Right lobe of liver (tissue), 6 donors: ENCODE measurements around the gene SOWAHA. TPM values are rescaled to one million over a fixed set of nuclear protein-coding genes. Genes with fewer than 3 reads are reported as not detected.

Source experiments
- ATAC-seq, 4 donors: fragments of 200-7000 bp; cut with Tn5 transposase; one replicate each; pipeline ENCODE4 v1.9.1; 2020; ENCODE audit warnings: mild to moderate bottlenecking in 4 of 4, moderate library complexity in 4 of 4
- DNase-seq, 3 donors: peaks; one replicate each; pipeline ENCODE4 v3.0.0-alpha.2; 2020
- H3K27ac ChIP-seq, 3 donors: fragments of 200-600 bp; one replicate each; pipeline ENCODE4 v1.8.0; 2022
- H3K27me3 ChIP-seq, 2 donors: fragments of 200-600 bp; one replicate each; pipeline ENCODE4 v1.8.0; 2022
- H3K36me3 ChIP-seq, 4 donors: fragments of 200-600 bp; sonication (generic) in 1 of 4; one replicate each; pipeline versions ENCODE4 v1.5.1 to v1.8.0; 2017 to 2022; ENCODE audit warnings: control low read depth in 1 of 4
- H3K4me1 ChIP-seq, 4 donors: fragments of 200-600 bp; sonication (generic) in 1 of 4; one replicate each; pipeline versions ENCODE4 v1.5.1 to v1.8.0; 2017 to 2022; ENCODE audit warnings: control low read depth in 1 of 4
- H3K4me3 ChIP-seq, 3 donors: fragments of 200-600 bp; one replicate each; pipeline ENCODE4 v1.8.0; 2022
- H3K9me3 ChIP-seq, 4 donors: fragments of 200-600 bp; sonication (generic) in 1 of 4; one replicate each; pipeline versions ENCODE4 v1.5.1 to v1.8.0; 2017 to 2022; ENCODE audit warnings: control low read depth in 1 of 4
- POLR2A ChIP-seq: fragments of 450-650 bp; IDR thresholded peaks from one replicate; pipeline ENCODE4 v1.6.1; 2017; ENCODE audit warnings: antibody characterized with exemption, mild to moderate bottlenecking
- WGBS: methylation state at CpG from one replicate; pipeline ENCODE4 v1.1.6; 2018; ENCODE audit warnings: low coverage, low lambda C conversion rate; ENCODE audit not compliant: insufficient coverage; ENCODE audit errors: missing lambda C conversion rate; 5-methylcytosine and 5-hydroxymethylcytosine counted together
- intact Hi-C, 2 donors: fragments of 100-400 bp; cut with DNase I; formaldehyde crosslinking; loops; one replicate each; pipeline versions ENCODE4 v1.11.2 to v1.14.1; 2022
- total RNA-seq, 6 experiments: library from RNA; depleted of rRNA in 2 of 6; stranded (reverse); fragments of >200 nt in 2 of 6; fragmentation: NEBNext Ultra II Directional in 3 of 6; extraction: Animal tissue kit (Norgen Biotek cat#: 25700) in 3 of 6; gene quantifications; one replicate each; pipeline versions ENCODE4 v1.1.0 to v1.2.4, GENCODE V29; 2016 to 2023
- TF ChIP-seq, protein P1 (sequence below), 4 donors: fragments of 200-600 bp in 3 of 4; fragments of 450-650 bp in 1 of 4; IDR thresholded peaks; one replicate each; pipeline versions ENCODE4 v1.5.1 to v1.8.0; 2016 to 2022; ENCODE audit warnings: antibody characterized with exemption in 4 of 4, mild to moderate bottlenecking in 2 of 4
- donor health status: DM: no; HTN: yes; CAD: no.
- donor health status: DM: no; HTN: no; CAD: no.
- donor health status: DM: no; HTN: no; CAD: no.
- donor health status: DM: no; HTN: yes; CAD: no.
- donor health status: DM: no; HTN: yes; CAD: no.

Gene SOWAHA
- total RNA-seq, 6 experiments from 2014 or later = 0.95 to 4.7 (median 1.4) TPM

DNA sequence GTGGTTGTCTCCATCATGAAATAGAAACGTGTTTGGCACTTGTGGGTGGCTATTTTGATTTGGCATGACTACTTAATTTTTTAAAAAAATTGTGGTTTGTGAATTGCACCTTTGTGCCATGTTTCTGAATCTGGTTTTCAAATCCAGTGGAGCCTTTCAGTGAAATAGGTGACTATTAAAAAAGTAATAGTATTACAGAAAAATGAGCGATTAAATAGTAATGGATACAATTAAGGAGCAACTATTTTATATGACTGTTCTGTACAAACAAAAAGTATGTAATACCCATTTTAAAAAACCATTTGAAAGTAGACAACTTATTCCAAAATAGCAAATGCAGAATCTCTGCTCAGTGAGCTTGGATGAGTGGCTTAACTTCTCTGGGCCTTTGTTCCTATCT, 3.0 kb downstream of the SOWAHA start:
- ATAC-seq (no peak), DNase-seq (no peak)
- Histone ChIP-seq H3K9me3 (no peaks in the 10 kb centered on the region), H3K36me3 (no peaks in the 10 kb centered on the region), H3K27ac (no peak overlapping the region), H3K4me3 (no peak overlapping the region), H3K27me3 (no peaks in the 10 kb centered on the region), H3K4me1 (peaks cover 0 to 5% (median 0%) of the 10 kb centered on the region in 4 donors)
- WGBS = 69% methylated on average over 2 of the region's 2 CpGs
- TF ChIP-seq, protein P1, sequence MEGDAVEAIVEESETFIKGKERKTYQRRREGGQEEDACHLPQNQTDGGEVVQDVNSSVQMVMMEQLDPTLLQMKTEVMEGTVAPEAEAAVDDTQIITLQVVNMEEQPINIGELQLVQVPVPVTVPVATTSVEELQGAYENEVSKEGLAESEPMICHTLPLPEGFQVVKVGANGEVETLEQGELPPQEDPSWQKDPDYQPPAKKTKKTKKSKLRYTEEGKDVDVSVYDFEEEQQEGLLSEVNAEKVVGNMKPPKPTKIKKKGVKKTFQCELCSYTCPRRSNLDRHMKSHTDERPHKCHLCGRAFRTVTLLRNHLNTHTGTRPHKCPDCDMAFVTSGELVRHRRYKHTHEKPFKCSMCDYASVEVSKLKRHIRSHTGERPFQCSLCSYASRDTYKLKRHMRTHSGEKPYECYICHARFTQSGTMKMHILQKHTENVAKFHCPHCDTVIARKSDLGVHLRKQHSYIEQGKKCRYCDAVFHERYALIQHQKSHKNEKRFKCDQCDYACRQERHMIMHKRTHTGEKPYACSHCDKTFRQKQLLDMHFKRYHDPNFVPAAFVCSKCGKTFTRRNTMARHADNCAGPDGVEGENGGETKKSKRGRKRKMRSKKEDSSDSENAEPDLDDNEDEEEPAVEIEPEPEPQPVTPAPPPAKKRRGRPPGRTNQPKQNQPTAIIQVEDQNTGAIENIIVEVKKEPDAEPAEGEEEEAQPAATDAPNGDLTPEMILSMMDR (IDR thresholded peaks at IDR 0.05) = no peak
- no peak for TF ChIP-seq POLR2A
- intact Hi-C loops = loop anchor here in 1 of 2 donors (10.0 kb wide), 1 partner anchor 61 kb away; no protein-coding TSS in a partner anchor

DNA sequence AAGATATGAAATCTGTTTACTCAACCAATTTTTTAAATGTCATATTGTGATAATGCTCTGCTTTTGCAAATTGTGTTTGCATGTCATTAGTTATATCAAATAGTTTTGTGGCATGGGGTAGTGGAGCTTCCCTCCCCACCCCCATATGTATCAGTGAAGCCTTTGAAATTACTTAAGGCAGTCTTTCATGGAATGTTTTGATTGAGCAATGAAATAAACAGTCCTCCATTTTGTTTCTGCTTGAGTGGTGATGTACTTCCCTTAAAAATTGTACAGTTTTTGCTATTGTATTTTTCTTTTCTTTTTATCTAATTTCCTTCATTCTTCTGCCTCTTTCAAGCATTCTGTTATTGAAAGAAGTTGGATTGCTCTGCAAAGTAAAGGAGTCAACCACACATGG, 3.5 kb downstream of the SOWAHA start:
- H3K4me3 ChIP-seq = no peak overlapping the region
- no peak for DNase-seq
- no peaks in the 10 kb centered on the region for H3K9me3 ChIP-seq
- no peaks in the 10 kb centered on the region for H3K36me3 ChIP-seq
- no peak for TF ChIP-seq POLR2A
- TF ChIP-seq, protein P1 (IDR thresholded peaks at IDR 0.05) = no peak
- intact Hi-C loops = loop anchor here in 1 of 2 donors (10.0 kb wide), 1 partner anchor 62 kb away; no protein-coding TSS in a partner anchor
- H3K27me3 ChIP-seq = no peaks in the 10 kb centered on the region
- no peak overlapping the region for H3K27ac ChIP-seq
- ATAC-seq = no peak
- peaks cover 0 to 5% (median 0%) of the 10 kb centered on the region in 4 donors for H3K4me1 ChIP-seq

DNA sequence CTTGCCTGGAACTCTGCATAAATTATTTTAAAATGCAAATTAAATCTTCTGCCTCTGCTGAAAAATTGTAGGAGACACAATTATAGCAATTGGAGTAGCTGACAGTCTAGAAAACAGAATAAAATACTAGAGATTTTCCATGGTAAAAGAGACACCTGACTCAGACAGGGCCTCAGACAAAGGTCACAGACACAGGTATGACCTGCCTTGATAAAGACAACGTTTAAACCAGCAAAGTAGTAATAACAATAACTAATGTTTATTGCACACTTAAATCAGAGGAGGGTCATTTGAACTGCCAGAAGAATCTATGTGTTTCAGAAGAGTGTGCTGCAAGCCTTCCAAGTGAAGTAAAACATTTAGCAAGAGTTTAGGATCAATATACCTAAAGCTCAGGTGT, 3.9 kb downstream of the SOWAHA start:
- H3K36me3 ChIP-seq = no peaks in the 10 kb centered on the region
- no peak for DNase-seq
- TF ChIP-seq, protein P1 (IDR thresholded peaks at IDR 0.05) = no peak
- no peak for TF ChIP-seq POLR2A
- ATAC-seq = no peak
- intact Hi-C loops = loop anchor here in 1 of 2 donors (10.0 kb wide), 1 partner anchor 62 kb away; no protein-coding TSS in a partner anchor
- H3K9me3 ChIP-seq = no peaks in the 10 kb centered on the region
- H3K27me3 ChIP-seq = no peaks in the 10 kb centered on the region
- WGBS = 14% methylated on average over 1 of the region's 1 CpG
- H3K27ac ChIP-seq = no peak overlapping the region
- H3K4me1 ChIP-seq = peaks cover 0 to 5% (median 0%) of the 10 kb centered on the region in 4 donors
- no peak overlapping the region for H3K4me3 ChIP-seq

DNA sequence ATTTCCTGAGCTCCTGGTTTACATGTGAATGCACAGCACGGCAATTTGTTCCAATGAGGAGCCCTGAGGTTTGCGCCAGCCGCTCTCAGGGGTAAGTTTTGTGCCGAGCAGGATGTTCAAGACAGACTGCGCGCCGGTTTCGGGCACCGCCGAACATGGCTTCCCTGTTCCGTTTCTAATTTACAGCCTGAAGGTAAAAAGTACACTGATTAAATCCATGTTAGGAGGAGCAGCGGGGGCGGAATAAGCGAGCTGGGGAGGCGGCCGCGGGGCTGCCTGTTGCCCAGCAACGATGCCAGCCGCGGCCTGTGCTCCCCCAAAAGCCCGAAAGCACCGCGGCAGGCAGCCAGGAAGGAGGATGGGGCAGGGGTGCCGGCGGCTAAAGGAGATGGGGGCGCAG, 6.4 kb downstream of the SOWAHA start:
- Histone ChIP-seq H3K27ac (peak overlapping the region in 2 of 3 donors; percentile 11 to 40), H3K9me3 (no peaks in the 10 kb centered on the region), H3K4me1 (peaks cover 0 to 12% (median 0%) of the 10 kb centered on the region in 4 donors), H3K36me3 (peaks cover 0 to 7% (median 5%) of the 10 kb centered on the region in 4 donors), H3K27me3 (no peaks in the 10 kb centered on the region), H3K4me3 (no peak overlapping the region)
- WGBS = 52% methylated on average over 20 of the region's 26 CpGs
- DNase-seq = no peak
- ATAC-seq = no peak
- TF ChIP-seq, protein P1 (IDR thresholded peaks at IDR 0.05) = no peak
- TF ChIP-seq POLR2A = no peak
- intact Hi-C loops = loop anchor here in 1 of 2 donors (10.0 kb wide), 1 partner anchor 65 kb away; no protein-coding TSS in a partner anchor
